B cell (primary cell): ENCODE data around the gene KRTAP4-7. TPM values are rescaled to one million over a fixed set of nuclear protein-coding genes. Genes with fewer than 3 reads are reported as not detected.

ENCODE experiments used
- ATAC-seq: fragments of 200-7000 bp; cut with Tn5 transposase; one replicate; pipeline ENCODE4 v1.10.0; 2021; ENCODE audit warnings: low read depth, mild to moderate bottlenecking, moderate number of reproducible peaks, moderate library complexity
- CTCF ChIA-PET: fragments of 350-600 bp; sonication (Branson Sonifier 250); formaldehyde crosslinking; loops from one replicate; lab custom pipeline; 2021; ENCODE audit warnings: antibody characterized with exemption, inconsistent platforms; lab: Charles Lee
- POLR2A ChIA-PET: fragments of 350-600 bp; sonication (Branson Sonifier 250); formaldehyde crosslinking; loops from one replicate; lab custom pipeline; 2021; ENCODE audit warnings: antibody characterized with exemption; lab: Charles Lee
- DNase-seq: peaks from one replicate; pipeline ENCODE4 v3.0.0; 2013
- H2AFZ ChIP-seq: 2 replicates; pipeline ENCODE4 v1.6.1; 2012; ENCODE audit warnings: mild to moderate bottlenecking, low read depth, low read length; ENCODE audit not compliant: insufficient read depth, poor library complexity, severe bottlenecking
- H3K27ac ChIP-seq, 2 donors: 1 replicate in 1 of 2; 2 replicates in 1 of 2; pipeline ENCODE4 v1.5.1; 2012 to 2013; ENCODE audit warnings: low read length in 2 of 2, mild to moderate bottlenecking in 2 of 2, moderate library complexity in 1 of 2
- H3K27me3 ChIP-seq, 4 experiments: fragments of 200-600 bp in 1 of 4; sonication (generic) in 1 of 4; replicated peaks in 1 of 4; 1 replicate in 2 of 4; 2 replicates in 2 of 4; pipeline versions ENCODE4 v1.6.1 to v1.7.0; 2013 to 2016; ENCODE audit warnings: low read length in 3 of 4, mild to moderate bottlenecking in 2 of 4, mixed read lengths in 1 of 4, moderate library complexity in 1 of 4; ENCODE audit not compliant: insufficient read depth in 4 of 4, control insufficient read depth in 3 of 4; ENCODE audit errors: control extremely low read depth in 1 of 4
- H3K36me3 ChIP-seq, 2 experiments: replicated peaks in 1 of 2; 1 replicate in 1 of 2; 2 replicates in 1 of 2; pipeline versions ENCODE4 v1.6.1 to v1.7.1; 2013; ENCODE audit warnings: low read length in 1 of 2; ENCODE audit not compliant: insufficient read depth in 2 of 2, control insufficient read depth in 1 of 2; ENCODE audit errors: control extremely low read depth in 1 of 2, extremely low read depth in 1 of 2
- H3K4me1 ChIP-seq, 2 donors: fragments of 200-600 bp in 1 of 2; sonication (generic) in 1 of 2; 1 replicate in 1 of 2; 2 replicates in 1 of 2; pipeline versions ENCODE4 v1.5.1 to v1.6.1; 2013 to 2017; ENCODE audit warnings: low read length in 2 of 2; ENCODE audit not compliant: control insufficient read depth in 2 of 2, insufficient read depth in 2 of 2
- H3K4me2 ChIP-seq: replicated peaks from 2 replicates; pipeline ENCODE3; 2012; ENCODE audit warnings: mild to moderate bottlenecking, low read depth, low read length; ENCODE audit not compliant: poor library complexity, severe bottlenecking
- H3K4me3 ChIP-seq, 5 experiments: fragments of 200-600 bp in 1 of 5; sonication (generic) in 1 of 5; 1 replicate in 3 of 5; 2 replicates in 2 of 5; pipeline versions ENCODE4 v1.5.1 to v1.7.0; 2011 to 2016; ENCODE audit warnings: low read length in 4 of 5, mild to moderate bottlenecking in 4 of 5, low read depth in 2 of 5, control low read depth in 1 of 5, moderate library complexity in 1 of 5; ENCODE audit not compliant: insufficient read depth in 1 of 5; ENCODE audit errors: control extremely low read depth in 1 of 5, extremely low read depth in 1 of 5
- H3K79me2 ChIP-seq: fragments of 200-600 bp; sonication (generic); one replicate; pipeline ENCODE4 v1.6.0; 2016; ENCODE audit warnings: low read length; ENCODE audit not compliant: control insufficient read depth, insufficient read depth
- H3K9ac ChIP-seq: fragments of 200-600 bp; sonication (generic); 2 replicates; pipeline ENCODE4 v1.6.1; 2017; ENCODE audit warnings: mild to moderate bottlenecking, low read length, moderate library complexity
- H3K9me3 ChIP-seq, 3 donors: one replicate each; pipeline versions ENCODE4 v1.6.1 to v1.7.1; 2013; ENCODE audit warnings: low read length in 2 of 3; ENCODE audit not compliant: control insufficient read depth in 2 of 3, insufficient read depth in 1 of 3; ENCODE audit errors: control extremely low read depth in 1 of 3
- H4K20me1 ChIP-seq: 2 replicates; pipeline ENCODE4 v1.6.0; 2012; ENCODE audit warnings: mild to moderate bottlenecking, low read length; ENCODE audit not compliant: insufficient read depth, control insufficient read depth, poor library complexity, severe bottlenecking
- H3K27ac Mint-ChIP-seq: one replicate; pipeline ENCODE4 v1.8.0; 2021; ENCODE audit warnings: mixed read lengths
- H3K27me3 Mint-ChIP-seq: one replicate; pipeline ENCODE4 v1.8.0; 2021; ENCODE audit warnings: mixed read lengths
- H3K4me1 Mint-ChIP-seq: one replicate; pipeline ENCODE4 v1.8.0; 2021; ENCODE audit warnings: mixed read lengths
- H3K4me3 Mint-ChIP-seq: one replicate; pipeline ENCODE4 v1.8.0; 2021; ENCODE audit warnings: mixed read lengths
- H3K9me3 Mint-ChIP-seq: one replicate; pipeline ENCODE4 v1.8.0; 2022; ENCODE audit warnings: mixed read lengths; ENCODE audit not compliant: insufficient read depth
- EZH2 ChIP-seq: IDR thresholded peaks from 2 replicates; pipeline ENCODE4 v1.6.1; 2012; ENCODE audit warnings: borderline replicate concordance, low read depth, mild to moderate bottlenecking, moderate library complexity, low read length; ENCODE audit not compliant: insufficient read depth, poor library complexity, severe bottlenecking
- WGBS: methylation state at CpG from one replicate; pipeline ENCODE4 v1.1.5; 2013; ENCODE audit warnings: missing lambda C conversion rate; ENCODE audit not compliant: insufficient coverage; 5-methylcytosine and 5-hydroxymethylcytosine counted together
- intact Hi-C: fragments of 100-400 bp; cut with micrococcal nuclease; formaldehyde crosslinking; loops from one replicate; pipeline ENCODE4 v1.10.0; 2022
- polyA plus RNA-seq: library from polyadenylated mRNA; depleted of rRNA; stranded (reverse); fragments of >200 nt; gene quantifications from 2 replicates; pipeline ENCODE4 v1.2.3, GENCODE V29; 2012
- total RNA-seq, 2 donors: library from RNA; stranded (reverse); fragments of 120-200 nt in 1 of 2; gene quantifications; 1 replicate in 1 of 2; 2 replicates in 1 of 2; pipeline versions ENCODE4 v1.2.3 to v1.2.4, GENCODE V29; 2013 to 2022
- TF ChIP-seq, protein P1 (sequence below): fragments of 200-600 bp; IDR thresholded peaks from one replicate; pipeline ENCODE4 v1.8.0; 2022; ENCODE audit warnings: antibody characterized with exemption, mild to moderate bottlenecking

KRTAP4-7 gene
- total and polyA plus RNA-seq, 2 donors (not counting 1 experiment from before 2014, with no cell fraction given), result not detected

- no peaks in the 10 kb centered on the region for H3K9me3 ChIP-seq
- CTCF ChIA-PET, result no interaction called here
- Mint-ChIP-seq H3K27ac (no peak overlapping the region), H3K9me3 (no peaks in the 10 kb centered on the region), H3K4me1 (peaks cover 7% of the 10 kb centered on the region), H3K27me3 (peaks cover 10% of the 10 kb centered on the region), H3K4me3 (no peak overlapping the region)
- H3K9ac ChIP-seq, result no peak overlapping the region
- no peaks in the 10 kb centered on the region for H3K36me3 ChIP-seq
- H3K27ac ChIP-seq, result no peak overlapping the region
- no peak overlapping the region for H2AFZ ChIP-seq
- H3K4me2 ChIP-seq, result no peak overlapping the region
- intact Hi-C loops, result no loop called here
- TF ChIP-seq, protein P1, sequence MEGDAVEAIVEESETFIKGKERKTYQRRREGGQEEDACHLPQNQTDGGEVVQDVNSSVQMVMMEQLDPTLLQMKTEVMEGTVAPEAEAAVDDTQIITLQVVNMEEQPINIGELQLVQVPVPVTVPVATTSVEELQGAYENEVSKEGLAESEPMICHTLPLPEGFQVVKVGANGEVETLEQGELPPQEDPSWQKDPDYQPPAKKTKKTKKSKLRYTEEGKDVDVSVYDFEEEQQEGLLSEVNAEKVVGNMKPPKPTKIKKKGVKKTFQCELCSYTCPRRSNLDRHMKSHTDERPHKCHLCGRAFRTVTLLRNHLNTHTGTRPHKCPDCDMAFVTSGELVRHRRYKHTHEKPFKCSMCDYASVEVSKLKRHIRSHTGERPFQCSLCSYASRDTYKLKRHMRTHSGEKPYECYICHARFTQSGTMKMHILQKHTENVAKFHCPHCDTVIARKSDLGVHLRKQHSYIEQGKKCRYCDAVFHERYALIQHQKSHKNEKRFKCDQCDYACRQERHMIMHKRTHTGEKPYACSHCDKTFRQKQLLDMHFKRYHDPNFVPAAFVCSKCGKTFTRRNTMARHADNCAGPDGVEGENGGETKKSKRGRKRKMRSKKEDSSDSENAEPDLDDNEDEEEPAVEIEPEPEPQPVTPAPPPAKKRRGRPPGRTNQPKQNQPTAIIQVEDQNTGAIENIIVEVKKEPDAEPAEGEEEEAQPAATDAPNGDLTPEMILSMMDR, result no peak
- no peak for TF ChIP-seq EZH2
- no peaks in the 10 kb centered on the region for H3K27me3 ChIP-seq
- no peak for DNase-seq
- H3K4me3 ChIP-seq, result no peak overlapping the region
- H3K79me2 ChIP-seq, result no peaks in the 10 kb centered on the region
- POLR2A ChIA-PET, result no interaction called here
- no peaks in the 10 kb centered on the region for H4K20me1 ChIP-seq
- no peak for ATAC-seq
- H3K4me1 ChIP-seq, result peaks cover 15 to 24% of the 10 kb centered on the region in 2 donors
- WGBS, result no CpG with 5 or more reads among the region's 1 CpG
Observed at GRCh38 chr17:41127371-41127770, 43.4 kb downstream of the KRTAP4-7 start.

- ATAC-seq (no peak), DNase-seq (no peak)
- H4K20me1 ChIP-seq, result no peaks in the 10 kb centered on the region
- TF ChIP-seq, protein P1, result no peak
- TF ChIP-seq EZH2, result no peak
- H3K9me3 Mint-ChIP-seq, result peaks cover 1% of the 10 kb centered on the region
- H3K79me2 ChIP-seq, result no peaks in the 10 kb centered on the region
- H3K4me1 Mint-ChIP-seq, result peaks cover 5% of the 10 kb centered on the region
- no peak overlapping the region for H3K27ac ChIP-seq
- H3K4me1 ChIP-seq, result peaks cover 9 to 15% of the 10 kb centered on the region in 2 donors
- H3K4me3 Mint-ChIP-seq, result no peak overlapping the region
- CTCF ChIA-PET, result no interaction called here
- no peak overlapping the region for H2AFZ ChIP-seq
- WGBS, result 100% methylated on average over 2 of the region's 3 CpGs
- no peaks in the 10 kb centered on the region for H3K27me3 Mint-ChIP-seq
- no peak overlapping the region for H3K9ac ChIP-seq
- intact Hi-C loops, result no loop called here
- H3K9me3 ChIP-seq, result no peaks in the 10 kb centered on the region
- no peak overlapping the region for H3K4me3 ChIP-seq
- H3K4me2 ChIP-seq, result no peak overlapping the region
- POLR2A ChIA-PET, result no interaction called here
- no peak overlapping the region for H3K27ac Mint-ChIP-seq
- H3K36me3 ChIP-seq, result no peaks in the 10 kb centered on the region
- no peaks in the 10 kb centered on the region for H3K27me3 ChIP-seq
Observed at GRCh38 chr17:41131979-41132378, 48.0 kb downstream of the KRTAP4-7 start.
